ENCODE data around the gene ENTHD1.

Gene ENTHD1

GRCh38 chr22:39707351-39707750 lies 186.2 kb downstream of the ENTHD1 start:
- DNase-seq: no peak

GRCh38 chr22:39706376-39707140 lies 187.0 kb downstream of the ENTHD1 start:
- DNase-seq: no peak

DNA sequence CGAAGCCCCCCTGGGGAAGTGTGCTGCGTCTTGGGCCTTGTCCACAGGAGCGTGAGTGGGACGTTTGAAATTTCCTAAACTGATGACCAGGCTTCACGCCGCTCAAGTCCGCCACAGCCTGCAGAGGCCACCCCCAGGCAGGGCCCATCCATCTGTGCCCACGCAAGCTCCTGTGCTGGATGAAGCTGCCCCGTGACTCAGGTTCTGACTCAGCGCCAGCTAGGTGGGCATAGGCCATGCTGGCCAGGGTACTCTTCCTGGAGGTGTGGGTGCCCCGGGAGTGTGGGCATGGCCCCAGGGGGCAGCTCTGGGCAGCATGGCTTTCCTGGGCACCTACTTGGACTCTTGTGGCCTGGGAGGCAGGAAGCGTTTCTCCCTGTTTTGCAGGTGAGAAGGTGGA lies 188.2 kb downstream of the ENTHD1 start:
- no peak for DNase-seq

DNA sequence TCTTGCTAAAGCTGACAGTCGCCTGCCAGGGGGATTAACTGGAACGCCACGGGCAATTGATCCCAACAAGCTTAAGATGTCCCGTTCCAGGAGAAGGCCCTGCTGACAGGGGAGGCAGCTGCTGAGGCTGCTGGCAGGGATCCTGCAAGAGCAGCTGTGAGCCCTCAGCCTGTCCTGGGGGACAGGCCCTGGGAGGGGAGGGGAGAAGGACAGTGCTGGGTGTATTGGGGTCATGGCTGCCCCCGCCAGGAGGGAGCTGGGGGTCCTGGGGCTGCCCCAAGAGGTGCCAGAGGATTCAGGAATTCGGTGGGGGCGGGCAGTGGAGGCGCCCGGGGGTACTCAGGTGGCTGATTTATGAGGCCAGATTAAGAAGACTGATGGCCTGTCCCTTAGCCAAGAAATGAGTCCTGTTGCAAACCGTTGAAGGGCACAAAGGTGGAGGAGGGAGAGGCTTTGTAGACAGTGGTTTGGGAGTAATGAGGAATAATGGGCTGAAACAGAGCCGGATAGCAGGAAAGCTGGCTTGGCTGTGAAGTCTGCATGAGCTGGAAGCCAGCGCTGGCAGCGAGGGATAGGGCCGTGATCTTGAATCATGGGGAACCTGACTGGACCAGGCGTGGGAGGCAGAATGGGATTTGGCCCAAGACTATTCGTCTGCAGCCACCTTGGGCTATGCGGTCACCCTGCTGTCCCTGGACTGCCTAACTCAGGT lies 189.5 kb downstream of the ENTHD1 start:
- no peak for DNase-seq

- DNase-seq: no peak
Measured at GRCh38 chr22:39703091-39703490, 190.5 kb downstream of the ENTHD1 start.

GRCh38 chr22:39700565-39700964 lies 193.0 kb downstream of the ENTHD1 start:
- DNase-seq: no peak

GRCh38 chr22:39699631-39700360 lies 193.8 kb downstream of the ENTHD1 start:
- no peak for DNase-seq

GRCh38 chr22:39697790-39698430 lies 195.7 kb downstream of the ENTHD1 start:
- no peak for DNase-seq

DNA sequence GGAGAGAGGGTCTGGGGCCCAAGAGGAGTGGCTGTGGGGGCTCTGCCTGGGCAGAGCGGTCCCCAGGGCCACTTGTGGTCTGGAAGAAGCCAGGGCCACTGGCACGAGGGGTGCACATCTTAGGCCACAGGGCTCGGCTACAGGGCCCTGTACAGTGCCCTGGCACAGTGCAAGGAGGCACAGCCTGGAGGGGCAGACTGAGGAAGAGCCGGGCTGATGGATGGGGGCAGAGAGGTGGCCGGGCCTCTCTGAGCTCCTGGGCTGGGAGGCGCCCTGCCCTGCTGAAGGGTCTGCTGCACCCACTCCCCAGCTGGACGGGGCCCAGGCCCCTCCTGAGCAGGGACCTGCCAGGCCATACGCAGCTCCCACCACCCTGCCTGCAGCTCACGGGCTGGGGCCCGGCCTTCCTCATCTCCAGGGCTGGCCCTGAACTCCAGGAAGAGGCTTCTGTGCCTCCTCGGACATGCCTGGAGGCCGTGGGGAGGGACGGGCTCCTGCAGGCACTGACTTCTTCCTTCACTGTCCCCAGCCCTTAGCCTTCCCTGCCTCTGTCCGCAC lies 199.5 kb downstream of the ENTHD1 start:
- no peak for DNase-seq

All from GF-D8 (cell line).